GM19239 (cell line): ENCODE results near the gene NAT14.
A peak's percentile ranks its signal among the peaks of the same experiment; 100 is the strongest.
"Not testable (repeated sequence)": the region's sequence is repeated elsewhere in the genome, so short reads cannot be mapped to it uniquely, and the experiment has no call there.

Source experiments
- DNase-seq: peaks from one replicate; pipeline ENCODE4 v3.0.0; 2011; ENCODE audit warnings: low spot score; ENCODE audit not compliant: insufficient read length
- FAIRE-seq: peaks from 2 replicates; lab custom pipeline; 2011; peaks lifted over from hg19 to GRCh38; lab: Jason Lieb, UNC

Gene NAT14

GRCh38 chr19:55484593-55485438, at the start of gene NAT14:
TSS of gene NAT14 (plus strand) at chr19:55485188. CDS start at chr19:55485709, 521 bp downstream.
- DNase-seq (peak; percentile 99), FAIRE-seq (peak; percentile 85)

- DNase-seq: no peak
- no peak for FAIRE-seq
Measured at GRCh38 chr19:55436847-55437246, 48.1 kb upstream of the NAT14 start.

- DNase-seq: no peak
- no peak for FAIRE-seq
Measured at GRCh38 chr19:55437410-55437809, 47.6 kb upstream of the NAT14 start.

- DNase-seq (no peak), FAIRE-seq (no peak)
Measured at GRCh38 chr19:55439052-55439451, 45.9 kb upstream of the NAT14 start.

- FAIRE-seq: no peak
- DNase-seq: peak; percentile 78
Measured at GRCh38 chr19:55440411-55441105, 44.4 kb upstream of the NAT14 start.

- FAIRE-seq: no peak
- no peak for DNase-seq
Measured at GRCh38 chr19:55441319-55441691, 43.7 kb upstream of the NAT14 start.

GRCh38 chr19:55441692-55442321, 43.2 kb upstream of the NAT14 start:
- FAIRE-seq (no peak), DNase-seq (no peak)

- no peak for FAIRE-seq
- DNase-seq: no peak
Measured at GRCh38 chr19:55442372-55442961, 42.5 kb upstream of the NAT14 start.

GRCh38 chr19:55443045-55443823, 41.8 kb upstream of the NAT14 start, which contains the start of gene SHISA7:
TSS of gene SHISA7 (minus strand) at chr19:55443300. CDS start at chr19:55442863, 437 bp downstream.
- DNase-seq (no peak), FAIRE-seq (no peak)

GRCh38 chr19:55443824-55444480, 41.0 kb upstream of the NAT14 start:
- DNase-seq (no peak), FAIRE-seq (no peak)

- FAIRE-seq: no peak
Measured at GRCh38 chr19:55444646-55445045, 40.3 kb upstream of the NAT14 start.

GRCh38 chr19:55446060-55446459, 38.9 kb upstream of the NAT14 start:
- DNase-seq: no peak

More at GRCh38 chr19:55444646-55445045, 40.3 kb upstream of the NAT14 start:
- DNase-seq: no peak

GRCh38 chr19:55447421-55448174, 37.4 kb upstream of the NAT14 start:
- DNase-seq (no peak), FAIRE-seq (no peak)

More at GRCh38 chr19:55446060-55446459, 38.9 kb upstream of the NAT14 start:
- FAIRE-seq: no peak

- DNase-seq, FAIRE-seq: not testable (repeated sequence)
Measured at GRCh38 chr19:55448175-55448490, 36.9 kb upstream of the NAT14 start.

- FAIRE-seq: no peak
- no peak for DNase-seq
Measured at GRCh38 chr19:55449469-55449868, 35.5 kb upstream of the NAT14 start.

- DNase-seq (no peak), FAIRE-seq (no peak)
Measured at GRCh38 chr19:55451163-55451964, 33.6 kb upstream of the NAT14 start.

GRCh38 chr19:55451965-55452748, 32.8 kb upstream of the NAT14 start:
- FAIRE-seq (no peak), DNase-seq (no peak)
